Measurements from ENCODE around the gene B3GNT3.

DNA sequence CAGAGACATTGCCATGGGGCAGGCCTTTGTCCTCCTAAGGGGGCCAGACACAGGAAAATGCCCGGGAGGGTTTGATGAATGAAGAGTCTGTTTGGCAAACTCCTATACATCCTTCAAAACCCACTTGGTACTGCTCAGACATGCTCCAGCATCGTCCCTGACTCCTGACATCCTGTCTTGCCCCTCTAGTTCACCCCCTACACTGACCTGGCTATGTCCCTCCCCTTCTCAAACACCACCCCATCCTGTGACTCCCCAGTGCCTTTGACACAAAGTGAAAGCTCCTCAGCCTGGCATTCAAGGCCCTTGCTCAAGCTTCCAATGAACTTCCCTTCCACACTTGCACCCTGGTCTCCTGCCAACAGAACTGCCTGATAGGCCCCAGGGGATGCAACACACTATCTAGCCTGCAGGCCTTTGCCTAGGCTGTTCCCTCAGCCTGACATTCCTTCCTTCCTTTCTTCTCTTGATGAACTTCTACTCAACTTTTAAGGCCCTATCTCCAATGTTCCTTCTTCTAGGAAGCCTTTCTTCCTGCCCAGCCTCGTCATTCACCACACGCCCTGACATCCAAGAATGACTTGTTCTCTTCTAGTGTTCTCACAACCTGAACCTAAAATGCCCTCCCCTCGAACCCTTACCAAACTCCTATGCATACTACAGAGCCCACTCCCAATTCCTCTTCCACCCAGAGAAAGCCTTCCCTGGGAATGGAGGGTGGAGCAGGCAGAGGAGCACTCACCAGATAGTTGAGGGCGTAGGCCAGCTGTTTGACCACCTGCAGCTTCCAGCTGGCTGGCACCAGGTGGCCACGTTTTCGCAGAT is 40.5 kb downstream of the B3GNT3 start:
- TF ChIP-seq, protein P1, sequence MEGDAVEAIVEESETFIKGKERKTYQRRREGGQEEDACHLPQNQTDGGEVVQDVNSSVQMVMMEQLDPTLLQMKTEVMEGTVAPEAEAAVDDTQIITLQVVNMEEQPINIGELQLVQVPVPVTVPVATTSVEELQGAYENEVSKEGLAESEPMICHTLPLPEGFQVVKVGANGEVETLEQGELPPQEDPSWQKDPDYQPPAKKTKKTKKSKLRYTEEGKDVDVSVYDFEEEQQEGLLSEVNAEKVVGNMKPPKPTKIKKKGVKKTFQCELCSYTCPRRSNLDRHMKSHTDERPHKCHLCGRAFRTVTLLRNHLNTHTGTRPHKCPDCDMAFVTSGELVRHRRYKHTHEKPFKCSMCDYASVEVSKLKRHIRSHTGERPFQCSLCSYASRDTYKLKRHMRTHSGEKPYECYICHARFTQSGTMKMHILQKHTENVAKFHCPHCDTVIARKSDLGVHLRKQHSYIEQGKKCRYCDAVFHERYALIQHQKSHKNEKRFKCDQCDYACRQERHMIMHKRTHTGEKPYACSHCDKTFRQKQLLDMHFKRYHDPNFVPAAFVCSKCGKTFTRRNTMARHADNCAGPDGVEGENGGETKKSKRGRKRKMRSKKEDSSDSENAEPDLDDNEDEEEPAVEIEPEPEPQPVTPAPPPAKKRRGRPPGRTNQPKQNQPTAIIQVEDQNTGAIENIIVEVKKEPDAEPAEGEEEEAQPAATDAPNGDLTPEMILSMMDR (IDR thresholded peaks at IDR 0.05; ENCODE audit: low read depth, low read length): no peak
- TF ChIP-seq EZH2phosphoT487 (IDR thresholded peaks at IDR 0.05; ENCODE audit: low read depth): no peak

Data from OCI-LY3 (cell line).